ENCODE results near the gene MSX1.
A peak's percentile ranks its signal among the peaks of the same experiment; 100 is the strongest.

The MSX1 gene

GRCh38 chr4:4862071-4862551 lies 2.6 kb downstream of the MSX1 start:
- TF ChIP-seq TAF1 (IDR thresholded peaks at IDR 0.05; ENCODE audit: low read depth, low read length) = no peak
- no peak for TF ChIP-seq SPI1 (IDR thresholded peaks at IDR 0.05; ENCODE audit: low read depth, low read length)
- DNase-seq (ENCODE audit: insufficient read length, low spot score) = no peak
- no peak for FAIRE-seq

GRCh38 chr4:4862665-4863482 lies 3.4 kb downstream of the MSX1 start:
- no peak for TF ChIP-seq POU2F2 (IDR thresholded peaks at IDR 0.05; ENCODE audit: low read depth, low read length)
- DNase-seq (ENCODE audit: insufficient read length, low spot score) = no peak

GRCh38 chr4:4864443-4864939 lies 5.0 kb downstream of the MSX1 start:
- DNase-seq (ENCODE audit: insufficient read length, low spot score) (no peak), FAIRE-seq (no peak)
- TF ChIP-seq TAF1 (IDR thresholded peaks at IDR 0.05; ENCODE audit: low read depth, low read length) = no peak

More at GRCh38 chr4:4862665-4863482, 3.4 kb downstream of the MSX1 start:
- FAIRE-seq = no peak

DNA sequence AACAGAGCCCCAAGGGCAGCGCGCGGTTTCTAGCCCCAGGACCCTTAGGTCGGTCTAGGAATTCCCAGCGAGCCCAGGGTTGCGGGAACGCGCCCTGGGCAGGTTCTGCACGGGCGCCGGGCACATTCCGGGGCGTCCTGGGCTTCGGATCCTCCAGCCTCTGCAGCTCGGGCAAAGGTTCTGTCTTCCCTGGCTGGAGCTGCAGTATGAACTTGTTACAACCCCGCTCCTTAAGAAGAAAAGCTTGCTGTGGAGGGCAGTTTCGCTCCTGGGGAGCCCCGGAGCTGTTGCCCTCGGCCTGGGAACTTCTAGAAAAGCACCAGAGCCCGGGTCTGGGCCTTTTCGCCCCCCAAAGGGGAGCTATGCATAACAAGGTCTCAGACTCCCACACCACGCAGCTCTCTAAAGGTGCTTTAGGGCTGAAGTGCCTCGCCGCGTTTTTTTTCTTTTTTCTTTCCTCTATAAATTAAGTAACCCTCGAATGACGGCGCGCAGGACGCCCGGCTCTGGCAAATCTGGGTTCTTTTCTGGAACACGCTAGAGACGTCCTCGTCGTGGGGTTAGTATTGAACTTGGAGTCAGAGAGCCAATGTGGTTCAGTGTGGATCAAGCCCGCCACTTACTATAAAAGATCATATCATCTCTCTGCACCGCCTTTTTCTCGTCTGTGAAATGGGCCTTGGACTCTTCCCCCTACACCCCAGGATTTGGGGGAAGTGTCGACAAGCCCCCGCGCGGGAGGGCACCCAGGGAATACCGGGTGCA lies 5.7 kb downstream of the MSX1 start:
- no peak for FAIRE-seq

DNA sequence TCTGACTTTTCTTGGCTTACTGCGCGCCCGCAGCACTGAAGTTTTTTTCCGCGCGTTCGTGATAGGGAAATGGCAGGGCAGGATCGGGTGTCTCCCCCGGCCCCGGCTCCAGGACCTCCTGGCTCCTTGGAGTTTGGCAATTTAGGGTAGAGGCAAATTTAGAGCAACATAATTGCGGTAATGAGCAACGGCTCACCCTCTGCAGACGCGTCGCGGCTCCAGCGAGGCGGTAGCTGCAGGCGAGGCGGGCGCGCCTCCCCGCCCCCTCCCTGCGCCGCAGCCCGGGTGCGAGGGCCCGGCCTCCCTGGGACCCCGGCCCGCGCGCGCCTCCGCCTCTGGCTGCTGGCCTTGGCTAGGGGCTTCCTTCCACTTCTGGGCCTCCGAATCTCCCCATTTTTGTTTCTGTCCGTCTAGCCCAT lies 6.2 kb downstream of the MSX1 start:
- TF ChIP-seq POU2F2 (IDR thresholded peaks at IDR 0.05; ENCODE audit: low read depth, low read length) = no peak
- TF ChIP-seq PAX5 (IDR thresholded peaks at IDR 0.05; ENCODE audit: insufficient read depth, low read length, severe bottlenecking) = no peak
- TF ChIP-seq SPI1 (IDR thresholded peaks at IDR 0.05; ENCODE audit: low read depth, low read length) = no peak
- TF ChIP-seq POLR2AphosphoS5 (IDR thresholded peaks at IDR 0.05; ENCODE audit: low read depth, low read length) = no peak
- no peak for TF ChIP-seq POLR2A (IDR thresholded peaks at IDR 0.05; ENCODE audit: low read depth, low read length)
- no peak for TF ChIP-seq TAF1 (IDR thresholded peaks at IDR 0.05; ENCODE audit: low read depth, low read length)
- DNase-seq (ENCODE audit: insufficient read length, low spot score) (no peak), FAIRE-seq (no peak)

More for the DNA sequence above, 5.7 kb downstream of the MSX1 start:
- no peak for DNase-seq (ENCODE audit: insufficient read length, low spot score)
- TF ChIP-seq PAX5 (IDR thresholded peaks at IDR 0.05; ENCODE audit: insufficient read depth, low read length, severe bottlenecking) (no peak), TAF1 (IDR thresholded peaks at IDR 0.05; ENCODE audit: low read depth, low read length) (no peak), POLR2AphosphoS5 (IDR thresholded peaks at IDR 0.05; ENCODE audit: low read depth, low read length) (no peak), POLR2A (IDR thresholded peaks at IDR 0.05; ENCODE audit: low read depth, low read length) (no peak), POU2F2 (IDR thresholded peaks at IDR 0.05; ENCODE audit: low read depth, low read length) (no peak), SPI1 (IDR thresholded peaks at IDR 0.05; ENCODE audit: low read depth, low read length) (no peak)

DNA sequence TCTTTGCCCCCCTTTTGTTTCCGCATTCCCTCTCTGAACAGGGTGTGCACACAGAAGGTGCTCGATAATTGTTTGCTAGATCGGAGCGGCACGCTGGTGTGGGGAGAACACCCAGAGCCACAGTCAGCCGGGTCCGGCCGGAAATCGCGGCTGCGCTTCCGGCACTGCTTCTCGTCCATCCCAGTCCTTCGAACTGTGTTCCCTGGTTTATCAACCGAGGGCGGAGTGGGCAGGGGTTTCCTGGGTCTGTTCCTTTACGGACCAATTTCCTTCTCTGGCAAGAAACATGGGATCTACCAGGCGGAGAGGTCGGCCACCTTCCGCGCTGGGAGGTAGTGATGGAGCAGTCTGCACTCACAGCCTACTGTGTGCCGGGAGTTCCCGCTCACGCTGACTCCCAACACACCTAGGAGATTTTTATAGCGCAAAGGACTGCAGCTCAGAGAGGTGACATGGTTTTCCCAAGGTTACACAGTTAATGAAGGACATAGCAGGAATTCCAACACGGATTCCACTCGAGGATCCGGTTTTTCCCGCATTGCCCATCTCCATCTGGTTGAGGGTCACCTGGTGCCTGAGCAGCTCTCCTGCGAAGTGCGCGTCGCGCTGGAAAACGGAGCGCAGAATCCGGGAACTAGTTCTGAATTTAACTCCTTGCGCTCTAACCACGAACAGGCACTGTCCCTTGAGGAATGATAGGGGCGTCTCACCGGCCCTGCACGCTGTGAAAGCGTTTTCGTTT lies 6.8 kb downstream of the MSX1 start:
- TF ChIP-seq POLR2A (IDR thresholded peaks at IDR 0.05; ENCODE audit: low read depth, low read length) (no peak), POLR2AphosphoS5 (IDR thresholded peaks at IDR 0.05; ENCODE audit: low read depth, low read length) (no peak), PAX5 (IDR thresholded peaks at IDR 0.05; ENCODE audit: insufficient read depth, low read length, severe bottlenecking) (no peak), POU2F2 (IDR thresholded peaks at IDR 0.05; ENCODE audit: low read depth, low read length) (no peak), TAF1 (IDR thresholded peaks at IDR 0.05; ENCODE audit: low read depth, low read length) (no peak), SPI1 (IDR thresholded peaks at IDR 0.05; ENCODE audit: low read depth, low read length) (no peak)
- DNase-seq (ENCODE audit: insufficient read length, low spot score) (no peak), FAIRE-seq (no peak)

- FAIRE-seq = no peak
Observed at GRCh38 chr4:4866866-4867374, 7.5 kb downstream of the MSX1 start.

DNA sequence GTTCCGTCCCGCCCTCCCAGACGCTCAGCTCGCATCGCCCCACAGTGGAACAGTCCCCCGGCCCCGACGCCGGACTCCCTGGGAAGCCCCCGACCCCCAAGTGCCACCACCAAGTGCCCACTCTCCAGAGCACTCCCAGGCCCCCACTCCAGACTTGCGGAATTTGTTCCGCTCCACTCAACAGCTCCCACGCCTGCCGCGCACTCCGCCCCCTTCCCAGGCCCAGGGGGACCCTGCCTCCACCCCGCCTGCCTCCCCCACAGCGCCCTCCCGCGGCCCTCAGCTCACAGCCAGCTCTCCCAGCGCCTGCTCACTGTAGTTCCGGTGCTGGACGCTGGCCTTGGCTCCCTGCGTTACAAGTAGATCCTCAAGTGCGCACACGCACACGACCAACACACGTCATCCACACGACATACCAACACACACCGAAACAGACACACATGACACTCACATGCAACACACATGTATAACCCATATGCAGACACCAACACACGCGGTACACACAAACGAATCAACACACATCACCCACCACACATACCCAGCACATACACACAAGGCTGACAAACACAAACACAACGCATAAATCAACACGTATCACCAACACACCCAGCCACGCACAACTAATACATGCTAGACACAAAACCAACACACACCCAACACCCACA lies 8.0 kb downstream of the MSX1 start:
- peak; percentile 76 for FAIRE-seq
- TF ChIP-seq POLR2AphosphoS5 (IDR thresholded peaks at IDR 0.05; ENCODE audit: low read depth, low read length) (no peak), POLR2A (IDR thresholded peaks at IDR 0.05; ENCODE audit: low read depth, low read length) (no peak), TAF1 (IDR thresholded peaks at IDR 0.05; ENCODE audit: low read depth, low read length) (no peak), SPI1 (IDR thresholded peaks at IDR 0.05; ENCODE audit: low read depth, low read length) (no peak), PAX5 (IDR thresholded peaks at IDR 0.05; ENCODE audit: insufficient read depth, low read length, severe bottlenecking) (no peak), POU2F2 (IDR thresholded peaks at IDR 0.05; ENCODE audit: low read depth, low read length) (no peak)

More at GRCh38 chr4:4866866-4867374, 7.5 kb downstream of the MSX1 start:
- no peak for DNase-seq (ENCODE audit: insufficient read length, low spot score)
- TF ChIP-seq POLR2A (IDR thresholded peaks at IDR 0.05; ENCODE audit: low read depth, low read length) = no peak
- no peak for TF ChIP-seq TAF1 (IDR thresholded peaks at IDR 0.05; ENCODE audit: low read depth, low read length)
- no peak for TF ChIP-seq SPI1 (IDR thresholded peaks at IDR 0.05; ENCODE audit: low read depth, low read length)

DNA sequence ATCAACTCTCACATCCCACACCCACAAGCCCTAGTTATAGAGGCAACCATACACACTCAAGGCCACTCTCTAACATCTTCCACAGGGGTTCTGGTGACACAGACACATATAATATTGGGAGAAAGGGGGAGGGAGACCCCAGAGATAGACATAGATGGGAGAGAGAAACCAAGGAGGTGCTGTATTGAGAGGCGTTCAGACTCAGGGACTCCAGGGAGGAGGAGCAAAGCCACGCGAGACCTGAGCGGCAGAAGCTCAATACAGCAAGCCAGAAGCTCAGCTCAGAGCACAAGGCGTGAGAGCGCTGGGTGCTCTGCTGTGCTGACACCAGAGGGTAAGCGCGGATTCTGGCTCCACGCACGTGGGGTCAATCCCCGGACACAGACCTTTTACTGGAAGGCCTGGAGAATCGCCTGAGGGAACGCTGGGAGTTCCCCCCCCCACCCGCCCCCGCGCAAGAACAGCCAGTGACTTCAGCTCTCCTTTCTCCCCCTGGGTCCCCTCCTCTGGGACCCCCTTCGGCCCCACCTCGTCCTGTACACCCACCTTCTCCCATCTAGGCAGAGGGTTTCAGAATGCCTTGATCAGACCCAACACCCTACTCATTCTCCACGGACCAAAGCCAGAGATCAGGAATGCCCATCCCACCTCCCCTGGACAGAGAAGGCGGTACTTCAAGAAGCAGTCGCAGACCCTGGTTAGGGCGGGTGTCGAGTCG lies 8.7 kb downstream of the MSX1 start:
- FAIRE-seq = no peak
- no peak for TF ChIP-seq PAX5 (IDR thresholded peaks at IDR 0.05; ENCODE audit: insufficient read depth, low read length, severe bottlenecking)
- no peak for TF ChIP-seq POLR2AphosphoS5 (IDR thresholded peaks at IDR 0.05; ENCODE audit: low read depth, low read length)
- TF ChIP-seq SPI1 (IDR thresholded peaks at IDR 0.05; ENCODE audit: low read depth, low read length) = no peak
- no peak for TF ChIP-seq TAF1 (IDR thresholded peaks at IDR 0.05; ENCODE audit: low read depth, low read length)
- no peak for TF ChIP-seq POLR2A (IDR thresholded peaks at IDR 0.05; ENCODE audit: low read depth, low read length)
- no peak for TF ChIP-seq POU2F2 (IDR thresholded peaks at IDR 0.05; ENCODE audit: low read depth, low read length)
- DNase-seq (ENCODE audit: insufficient read length, low spot score) = no peak

More for the DNA sequence above, 8.0 kb downstream of the MSX1 start:
- no peak for DNase-seq (ENCODE audit: insufficient read length, low spot score)

All from GM12891 (cell line).